Stimulated activated CD8-positive, alpha-beta memory T cell treated with anti-CD3 and anti-CD28 coated beads, Interleukin-4, amount 100 ng/mL, for 1 hour (primary cell): Measurements from ENCODE around the gene GOLGB1.

ENCODE experiments used
- DNase-seq, 2 donors: peaks; one replicate each; pipeline ENCODE4 v3.0.0-alpha.2; 2020; ENCODE audit warnings: low read depth in 2 of 2, low spot score in 1 of 2

GOLGB1 gene

DNA sequence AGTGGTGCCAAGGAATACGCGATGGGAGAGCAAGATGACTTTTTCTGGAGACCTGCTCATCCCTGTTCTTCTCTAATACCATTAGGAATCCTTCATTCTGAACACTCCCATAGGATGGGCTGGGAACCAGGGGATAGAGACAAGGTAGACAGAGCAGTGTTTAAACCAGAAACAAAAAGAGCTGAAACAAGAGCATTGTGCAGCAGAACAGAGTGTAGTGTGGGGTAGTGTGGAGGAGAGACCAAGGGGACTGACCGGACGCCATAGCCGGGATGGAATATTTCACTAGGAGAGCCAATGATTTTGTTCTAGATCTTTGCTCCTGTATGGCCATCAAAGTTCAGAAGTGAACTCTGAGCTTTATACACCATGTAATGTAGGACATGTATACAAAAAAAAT lies 104.5 kb downstream of the GOLGB1 start:
- DNase-seq: no peak

DNA sequence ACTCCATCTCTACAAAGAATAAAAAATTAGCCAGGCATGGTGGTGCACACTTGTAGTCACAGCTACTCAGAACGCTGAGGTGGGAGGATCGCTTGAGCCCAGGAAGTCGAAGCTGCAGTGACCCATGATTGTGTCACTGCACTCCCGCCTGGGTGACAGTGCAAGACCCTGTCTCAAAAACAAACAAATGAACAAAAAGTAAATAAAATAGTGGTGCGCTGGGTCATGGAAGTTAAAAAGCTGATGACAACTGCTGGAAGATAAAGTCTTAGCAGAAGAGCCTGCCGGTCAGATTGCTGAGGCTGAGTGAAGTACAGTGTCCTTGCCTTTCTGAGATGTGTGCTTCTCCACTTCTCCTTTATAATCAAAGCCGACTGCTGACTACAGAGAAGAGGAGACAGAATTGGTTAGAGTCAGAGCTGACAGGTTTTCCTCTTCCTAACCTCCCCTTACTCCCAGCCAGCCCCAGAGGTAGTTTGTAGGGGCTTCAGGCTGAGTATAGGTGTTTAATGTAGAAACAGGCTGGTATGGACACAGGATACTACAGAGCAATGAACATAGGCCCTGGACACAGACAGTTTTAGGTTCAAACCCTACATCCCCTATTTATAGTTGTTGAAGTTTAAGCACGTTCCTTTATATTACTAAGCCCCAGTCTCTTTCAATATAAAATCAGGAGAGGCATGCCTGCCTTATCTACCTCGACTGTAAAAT lies 106.8 kb downstream of the GOLGB1 start:
- DNase-seq: no peak

DNA sequence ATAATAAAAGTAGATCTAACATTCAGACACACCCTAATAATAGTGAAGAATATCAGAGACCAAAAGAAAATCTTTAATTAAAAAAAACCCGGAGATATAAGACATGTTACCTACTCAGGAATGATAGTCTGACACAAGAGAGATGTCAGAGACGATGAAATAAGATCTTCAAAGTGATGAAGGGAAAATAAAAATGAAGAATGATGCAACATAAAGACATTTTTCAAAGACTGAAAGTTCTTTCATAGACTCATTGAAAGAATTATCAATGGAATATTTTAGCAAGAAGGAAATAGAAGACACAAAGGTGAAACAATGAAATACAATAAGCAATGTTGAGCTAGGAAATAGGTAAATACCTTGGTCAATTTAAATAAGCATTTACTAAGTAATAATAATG lies 108.4 kb downstream of the GOLGB1 start:
- no peak for DNase-seq

DNA sequence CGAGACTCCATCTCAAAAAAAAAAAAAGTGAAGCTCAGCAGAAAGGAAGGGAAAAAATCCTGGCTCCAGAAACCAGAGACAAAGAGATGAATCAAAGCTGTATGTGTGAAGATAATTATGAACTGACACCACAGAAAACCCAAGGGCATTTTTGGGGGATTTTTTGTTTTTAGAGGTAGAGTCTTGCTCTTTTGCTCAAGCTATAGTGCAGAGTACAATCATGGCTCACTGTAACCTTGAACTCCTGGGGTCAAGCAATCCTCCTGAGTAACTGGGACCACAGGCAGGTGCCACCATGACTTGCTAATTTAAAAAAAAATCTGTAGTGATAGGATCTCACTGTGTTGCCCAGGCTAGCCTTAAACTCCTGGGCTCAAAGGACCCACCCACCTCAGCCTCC lies 111.6 kb downstream of the GOLGB1 start:
- no peak for DNase-seq

- no peak for DNase-seq
These were observed 119.2 kb downstream of the GOLGB1 start for GRCh38 chr3:121630355-121630754.

DNA sequence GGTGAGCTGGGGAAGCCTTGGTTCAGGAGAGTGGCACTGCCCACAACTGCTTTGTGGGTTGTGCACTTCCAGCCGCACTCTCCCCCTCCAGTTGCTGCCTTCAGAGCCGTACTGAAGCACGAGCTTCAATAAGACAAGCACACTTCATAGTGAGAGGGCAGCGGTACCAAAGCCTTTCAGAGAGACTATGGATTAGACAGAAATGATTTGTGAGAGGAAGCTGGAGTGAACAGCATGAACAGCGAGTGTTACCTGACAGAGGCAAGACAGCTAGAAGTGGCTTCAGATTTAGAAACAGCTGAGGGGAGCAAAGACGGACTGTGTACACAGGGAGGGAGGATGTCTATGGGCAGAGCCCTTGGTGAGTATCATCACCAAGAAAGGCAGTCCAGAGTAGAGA lies 119.9 kb downstream of the GOLGB1 start:
- no peak for DNase-seq

GRCh38 chr3:121627622-121628021 lies 121.9 kb downstream of the GOLGB1 start:
- no peak for DNase-seq

GRCh38 chr3:121627211-121627610 lies 122.3 kb downstream of the GOLGB1 start:
- DNase-seq: no peak

DNA sequence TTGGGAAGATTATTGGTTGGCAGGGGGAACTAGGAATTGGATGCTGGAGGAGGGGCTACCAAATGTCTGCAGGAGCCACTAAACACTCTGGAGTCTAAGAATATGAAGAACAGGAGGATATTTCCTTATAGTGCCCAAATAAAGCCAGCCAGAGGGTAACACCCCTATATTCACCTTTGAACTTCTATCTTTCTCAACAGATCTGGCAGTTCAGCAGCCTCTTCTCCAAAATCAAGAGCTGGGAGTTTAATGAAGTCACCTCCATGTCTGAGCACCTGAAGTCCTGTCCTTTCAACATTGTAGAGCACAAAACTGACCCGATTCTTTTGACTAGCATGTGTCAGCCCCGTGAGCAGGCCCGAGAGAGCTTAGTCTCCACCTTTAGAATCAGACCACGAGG lies 123.0 kb downstream of the GOLGB1 start:
- no peak for DNase-seq

- no peak for DNase-seq
These were observed 125.2 kb downstream of the GOLGB1 start for GRCh38 chr3:121624147-121624899.

- DNase-seq: no peak
These were observed 128.1 kb downstream of the GOLGB1 start for GRCh38 chr3:121621491-121621890.

- no peak for DNase-seq
These were observed 129.8 kb downstream of the GOLGB1 start for GRCh38 chr3:121619691-121620090.
